Kidney epithelial cell (primary cell): ENCODE data around the gene CRACDL. TPM values are rescaled to one million over a fixed set of nuclear protein-coding genes. Genes with fewer than 3 reads are reported as not detected.
A peak's percentile ranks its signal among the peaks of the same experiment; 100 is the strongest.

Experiments
- DNase-seq: peaks from one replicate; pipeline ENCODE4 v3.0.0-alpha.2; 2010; ENCODE audit warnings: low read depth
- H3K27me3 ChIP-seq: 2 replicates; pipeline ENCODE4 v1.6.0; 2011; ENCODE audit warnings: low read length; ENCODE audit not compliant: control insufficient read depth, insufficient read depth
- H3K36me3 ChIP-seq: 2 replicates; pipeline ENCODE4 v1.5.1; 2011; ENCODE audit warnings: low read length; ENCODE audit not compliant: control insufficient read depth, insufficient read depth
- H3K4me3 ChIP-seq: 2 replicates; pipeline ENCODE4 v1.5.1; 2011; ENCODE audit warnings: low read depth, mild to moderate bottlenecking, control low read depth, low read length
- total RNA-seq: library from RNA; depleted of rRNA; stranded (reverse); fragments of >200 nt; gene quantifications from 2 replicates; pipeline ENCODE4 v1.2.3, GENCODE V29; 2015
- TF ChIP-seq, protein P1 (sequence below): IDR thresholded peaks from 2 replicates; pipeline ENCODE4 v1.5.1; 2011; ENCODE audit warnings: mild to moderate bottlenecking, moderate library complexity, low read length, control low read depth, inconsistent platforms; ENCODE audit not compliant: insufficient read depth, poor library complexity, severe bottlenecking

The CRACDL gene
- total RNA-seq, 1 donor from 2014 or later: 1.4 TPM

DNA sequence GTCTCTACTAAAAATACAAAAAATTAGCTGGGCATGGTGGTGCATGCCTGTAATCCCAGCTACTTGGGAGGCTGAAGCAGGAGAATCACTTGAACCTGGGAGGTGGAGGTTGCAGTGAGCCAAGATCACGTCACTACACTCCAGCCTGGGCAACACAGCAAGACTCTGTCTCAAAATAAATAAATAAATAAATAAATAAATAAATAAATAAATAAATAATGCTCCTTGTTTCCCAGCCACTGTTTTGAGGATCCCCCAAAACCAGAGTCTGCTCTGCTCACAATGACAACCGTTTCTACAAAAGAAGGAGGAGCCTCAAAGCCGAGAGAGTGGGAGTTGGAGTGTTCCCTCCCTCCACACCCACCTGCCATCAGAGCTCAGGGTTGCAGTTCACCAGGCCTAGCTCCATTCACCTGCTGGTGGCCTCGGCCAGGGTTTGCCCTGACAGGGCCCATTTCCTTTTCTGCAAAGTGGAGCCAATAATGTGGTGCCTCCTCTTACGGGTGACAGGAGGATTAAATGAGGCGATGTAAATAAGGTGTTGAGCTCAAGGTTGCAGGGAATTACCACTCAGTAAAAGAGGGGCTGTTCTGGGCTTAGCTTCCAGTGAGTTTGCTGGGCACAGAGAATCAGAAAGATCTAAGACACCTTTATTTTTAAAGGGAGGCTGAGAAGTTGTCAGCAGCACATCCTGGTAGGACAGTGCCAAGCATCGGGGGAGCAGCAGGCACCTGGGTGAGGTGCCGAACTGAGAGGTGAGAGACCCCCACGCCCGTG is 25.5 kb downstream of the CRACDL start:
- TF ChIP-seq, protein P1, sequence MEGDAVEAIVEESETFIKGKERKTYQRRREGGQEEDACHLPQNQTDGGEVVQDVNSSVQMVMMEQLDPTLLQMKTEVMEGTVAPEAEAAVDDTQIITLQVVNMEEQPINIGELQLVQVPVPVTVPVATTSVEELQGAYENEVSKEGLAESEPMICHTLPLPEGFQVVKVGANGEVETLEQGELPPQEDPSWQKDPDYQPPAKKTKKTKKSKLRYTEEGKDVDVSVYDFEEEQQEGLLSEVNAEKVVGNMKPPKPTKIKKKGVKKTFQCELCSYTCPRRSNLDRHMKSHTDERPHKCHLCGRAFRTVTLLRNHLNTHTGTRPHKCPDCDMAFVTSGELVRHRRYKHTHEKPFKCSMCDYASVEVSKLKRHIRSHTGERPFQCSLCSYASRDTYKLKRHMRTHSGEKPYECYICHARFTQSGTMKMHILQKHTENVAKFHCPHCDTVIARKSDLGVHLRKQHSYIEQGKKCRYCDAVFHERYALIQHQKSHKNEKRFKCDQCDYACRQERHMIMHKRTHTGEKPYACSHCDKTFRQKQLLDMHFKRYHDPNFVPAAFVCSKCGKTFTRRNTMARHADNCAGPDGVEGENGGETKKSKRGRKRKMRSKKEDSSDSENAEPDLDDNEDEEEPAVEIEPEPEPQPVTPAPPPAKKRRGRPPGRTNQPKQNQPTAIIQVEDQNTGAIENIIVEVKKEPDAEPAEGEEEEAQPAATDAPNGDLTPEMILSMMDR: no peak
- Histone ChIP-seq H3K4me3 (no peak overlapping the region), H3K27me3 (no peaks in the 10 kb centered on the region), H3K36me3 (no peaks in the 10 kb centered on the region)
- DNase-seq: no peak

DNA sequence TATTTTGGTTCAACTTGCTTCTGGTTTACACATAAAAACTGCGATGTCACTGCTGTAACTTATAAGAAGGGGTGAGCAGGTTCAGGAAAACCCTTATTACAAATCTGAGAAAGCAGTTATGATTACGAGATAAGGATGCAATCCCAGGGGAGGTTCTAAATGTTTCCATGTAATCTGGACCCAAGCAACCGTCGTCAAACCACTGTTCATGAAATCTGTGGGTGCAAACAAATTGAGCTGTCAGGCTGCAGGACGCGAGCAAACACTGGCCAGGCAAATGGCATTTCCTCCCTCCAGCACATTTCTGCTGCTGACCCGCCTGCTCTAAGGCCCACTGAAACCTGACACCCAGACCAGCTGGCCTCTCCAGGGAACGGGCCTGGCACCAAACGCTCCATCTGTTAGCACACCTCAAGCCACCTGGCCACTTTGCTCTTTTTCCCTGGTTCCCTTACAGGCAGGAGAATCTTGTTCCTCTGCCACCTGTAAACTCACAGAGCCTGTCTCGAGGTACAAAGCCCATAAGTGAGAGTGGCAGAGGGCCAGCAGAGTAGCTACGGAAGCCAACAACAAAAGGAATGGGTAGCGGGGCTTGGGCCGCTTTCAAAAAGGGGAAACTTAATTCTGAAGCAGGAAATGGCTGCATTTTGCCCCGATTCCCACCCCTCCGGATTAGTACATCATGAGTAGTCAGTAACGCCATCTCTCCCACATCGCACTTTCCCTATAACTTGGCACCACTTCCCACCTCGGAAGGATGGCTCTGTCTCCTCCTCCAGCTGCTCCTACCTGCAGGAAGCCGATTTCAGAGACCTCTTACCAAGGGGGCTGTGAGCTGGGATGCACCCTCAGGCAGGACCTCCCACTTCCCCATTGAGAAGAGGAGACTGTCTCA is 26.5 kb downstream of the CRACDL start:
- TF ChIP-seq, protein P1: no peak
- Histone ChIP-seq H3K36me3 (no peaks in the 10 kb centered on the region), H3K4me3 (no peak overlapping the region), H3K27me3 (no peaks in the 10 kb centered on the region)
- peak; percentile 48 for DNase-seq

DNA sequence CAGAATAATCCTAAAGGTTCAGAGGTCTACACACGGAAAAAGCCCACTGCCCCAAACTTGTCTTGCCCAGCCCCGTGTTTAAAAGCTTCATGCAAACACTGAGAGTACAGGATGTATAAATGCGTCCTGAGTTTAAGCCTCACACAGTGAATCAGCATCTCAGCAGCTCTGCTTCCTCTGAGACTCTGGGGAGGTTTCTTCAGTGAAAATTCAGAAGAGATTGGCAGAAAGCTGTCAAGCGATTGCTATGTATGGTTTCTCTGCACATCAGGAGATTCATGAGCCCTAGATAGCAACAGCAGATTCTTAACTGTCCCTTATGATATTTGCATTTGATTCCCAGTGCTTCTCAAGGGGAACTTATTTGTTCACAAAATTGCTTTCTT is 27.1 kb downstream of the CRACDL start:
- TF ChIP-seq, protein P1: no peak
- Histone ChIP-seq H3K36me3 (no peaks in the 10 kb centered on the region), H3K4me3 (no peak overlapping the region), H3K27me3 (no peaks in the 10 kb centered on the region)
- no peak for DNase-seq

DNA sequence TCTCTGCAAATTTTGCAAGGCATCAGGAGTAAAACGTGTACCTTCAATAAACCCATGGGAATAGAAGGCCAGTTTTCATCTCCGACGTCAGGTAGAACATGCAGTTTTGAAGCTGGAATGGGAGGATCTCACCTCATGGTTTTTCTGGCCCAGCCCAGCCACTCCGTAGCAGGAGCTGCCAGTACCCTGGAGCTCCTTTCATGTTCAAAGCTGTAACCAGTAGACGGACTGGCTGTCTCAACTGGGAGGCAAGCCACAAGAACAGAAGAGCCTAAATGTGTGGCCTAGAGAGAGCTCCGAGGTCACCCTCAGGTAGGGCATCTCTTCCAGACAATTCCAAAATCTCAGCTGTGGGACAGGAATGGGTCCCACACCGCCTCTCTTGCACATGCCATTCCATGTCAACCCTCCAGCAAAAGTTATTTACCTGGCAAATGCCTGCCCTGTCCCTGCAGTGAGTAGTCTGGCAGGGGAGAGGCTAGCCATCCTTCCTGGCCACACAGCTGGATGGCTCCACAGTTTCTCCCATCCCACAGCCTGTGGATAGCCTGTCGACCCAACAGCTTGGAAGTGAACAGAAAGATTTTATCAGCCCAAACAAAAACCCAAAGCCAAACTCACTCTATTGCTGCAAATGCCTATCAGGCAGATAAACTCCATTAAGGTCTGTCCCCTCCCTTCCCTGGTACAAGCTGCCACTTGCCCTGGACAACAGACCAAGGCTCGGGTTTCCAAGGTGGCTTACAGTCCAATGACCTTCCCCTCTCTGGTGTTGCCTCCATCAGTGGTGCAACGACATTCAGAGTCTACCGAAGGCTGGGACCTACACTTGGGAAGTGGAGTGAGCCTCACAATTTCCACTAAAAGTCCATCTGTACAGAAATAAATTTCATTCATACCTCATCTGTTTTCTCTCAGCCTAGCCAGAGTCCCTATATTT is 27.8 kb downstream of the CRACDL start:
- no peak for DNase-seq
- TF ChIP-seq, protein P1: no peak
- Histone ChIP-seq H3K4me3 (no peak overlapping the region), H3K27me3 (no peaks in the 10 kb centered on the region), H3K36me3 (no peaks in the 10 kb centered on the region)

DNA sequence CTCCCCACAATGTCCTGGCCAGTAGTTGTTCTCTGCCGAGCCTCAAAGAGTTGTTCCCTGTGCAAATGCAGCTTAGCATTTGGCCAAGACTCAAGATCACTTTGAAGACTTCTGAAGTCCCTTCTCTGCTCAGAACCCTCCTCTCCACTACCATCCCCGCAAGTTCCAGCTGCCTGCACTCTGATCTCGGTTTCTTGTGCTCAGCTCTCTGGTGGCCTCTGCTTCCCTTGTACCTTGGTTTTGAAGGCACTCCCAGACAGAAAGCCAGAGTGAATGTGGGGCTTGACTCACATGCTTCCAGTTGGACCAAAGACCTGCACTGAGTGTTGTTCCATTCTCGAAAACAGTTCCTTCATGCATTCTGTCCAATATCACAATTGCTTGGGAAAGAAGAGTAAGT is 28.6 kb downstream of the CRACDL start:
- no peak for DNase-seq
- Histone ChIP-seq H3K36me3 (no peaks in the 10 kb centered on the region), H3K27me3 (no peaks in the 10 kb centered on the region), H3K4me3 (no peak overlapping the region)
- TF ChIP-seq, protein P1: no peak
